HT1080 (cell line): ENCODE data around the gene RHOF. TPM values are rescaled to one million over a fixed set of nuclear protein-coding genes. Genes with fewer than 3 reads are reported as not detected.

ENCODE experiments used
- DNase-seq: peaks from one replicate; pipeline ENCODE4 v3.0.0-alpha.2; 2015; ENCODE audit warnings: low read depth
- total RNA-seq: library from RNA; depleted of rRNA; stranded (reverse); fragments of >200 nt; shearing (Covaris generic); gene quantifications from 2 replicates; pipeline ENCODE4 v1.2.3, GENCODE V29; 2014

The RHOF gene
- total RNA-seq, 1 experiment from 2014 or later, result 39.9 TPM

DNA sequence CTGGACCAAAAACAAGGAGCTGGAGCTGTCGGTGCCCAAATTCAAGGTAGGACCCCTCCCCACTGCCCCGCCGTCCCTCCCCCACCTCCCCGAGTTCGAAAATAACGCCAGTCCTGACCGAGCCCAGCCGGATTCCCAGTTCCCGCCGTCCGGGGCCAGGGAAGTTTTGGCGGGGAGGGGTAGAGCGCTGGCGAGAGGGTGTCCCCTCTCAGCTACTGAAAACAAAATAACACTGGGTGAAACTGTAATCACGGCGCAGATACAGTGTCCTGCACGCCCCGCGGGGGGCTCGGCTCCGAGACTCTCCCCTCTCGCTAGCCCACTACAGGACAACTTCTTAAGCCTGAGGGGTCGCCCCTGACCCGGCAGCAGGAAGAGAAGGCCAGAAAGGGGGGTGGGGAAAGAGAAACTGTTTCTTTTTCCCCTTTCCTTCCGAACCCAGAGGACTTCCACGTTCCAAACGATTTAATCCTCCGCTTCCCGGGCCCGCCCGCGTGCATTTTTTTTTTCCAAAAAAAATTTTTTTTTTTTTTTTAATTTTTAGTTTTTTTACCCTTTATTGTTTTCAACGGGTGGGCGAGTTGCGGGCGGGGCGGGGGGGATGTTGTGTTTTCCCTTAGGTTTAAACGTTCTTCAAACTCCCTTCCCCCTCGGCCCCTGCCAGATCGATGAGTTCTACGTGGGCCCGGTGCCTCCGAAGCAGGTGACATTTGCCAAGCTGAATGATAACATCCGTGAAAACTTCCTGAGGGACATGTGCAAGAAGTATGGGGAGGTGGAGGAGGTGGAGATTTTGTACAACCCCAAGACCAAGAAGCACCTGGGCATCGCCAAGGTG is 11.9 kb upstream of the RHOF start:
- DNase-seq, result no peak

DNA sequence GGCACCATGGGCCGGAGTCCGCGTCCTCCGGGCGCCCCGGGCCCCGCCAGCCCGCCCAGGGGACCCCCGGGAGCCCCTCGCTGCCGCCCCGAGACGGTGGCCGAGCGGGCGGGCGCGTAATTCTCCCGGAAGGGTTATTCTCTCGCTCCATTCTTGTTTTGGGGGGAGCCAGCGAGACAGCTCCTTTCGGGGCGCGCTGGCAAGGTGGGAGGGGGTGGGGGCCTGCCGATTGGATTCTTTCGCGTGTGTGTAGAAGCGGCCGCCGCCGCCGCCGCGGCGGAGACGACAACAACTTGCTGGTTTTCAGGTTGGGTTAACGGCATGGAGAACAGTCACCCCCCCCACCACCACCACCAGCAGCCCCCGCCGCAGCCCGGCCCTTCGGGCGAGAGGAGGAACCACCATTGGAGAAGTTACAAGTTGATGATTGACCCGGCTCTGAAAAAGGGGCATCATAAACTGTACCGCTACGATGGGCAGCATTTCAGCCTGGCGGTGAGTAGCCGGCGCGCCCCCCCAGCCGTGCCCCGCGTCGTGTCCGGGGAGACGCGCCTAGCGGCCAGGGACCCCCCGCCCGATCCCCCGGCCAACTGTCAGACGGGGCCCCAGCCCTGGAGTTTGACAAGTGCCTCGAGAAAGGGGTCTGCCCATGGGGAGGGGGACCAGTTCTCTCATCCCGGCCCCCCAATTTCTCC is 11.1 kb upstream of the RHOF start:
- DNase-seq, result no peak

DNA sequence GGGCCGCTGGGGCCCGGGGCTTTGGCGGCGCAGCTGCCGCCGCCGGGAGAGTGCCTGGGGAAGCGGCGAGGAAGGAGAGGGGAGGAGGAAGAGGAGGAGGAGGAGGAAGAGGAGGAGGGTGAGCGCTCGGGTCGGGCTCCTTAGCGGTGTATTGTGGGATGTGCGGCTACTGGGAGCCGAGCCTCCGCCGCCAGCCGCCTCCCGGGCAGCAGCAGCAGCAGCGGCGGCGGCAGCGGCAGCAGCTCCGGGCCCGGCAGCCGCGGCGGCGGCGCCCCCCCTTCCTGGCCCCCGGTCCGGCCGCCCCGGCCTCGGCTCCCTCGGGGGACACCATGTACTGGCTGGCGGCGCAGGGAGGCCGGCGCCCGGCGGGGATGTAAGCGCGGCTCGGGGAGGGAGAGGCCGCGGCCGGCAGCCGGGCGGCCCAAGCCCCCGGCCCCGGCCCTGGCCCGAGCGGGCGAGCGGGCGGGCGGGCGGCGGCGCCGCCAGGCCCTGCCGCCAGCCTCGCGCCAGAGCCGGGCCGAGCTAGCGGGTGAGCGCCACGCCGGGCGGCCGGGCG is 10.5 kb upstream of the RHOF start, which contains the start of gene SETD1B:
SETD1B (plus strand) TSS at position 149 of the 556 bp plus-strand sequence. CDS start 729 bp downstream, outside the sequence.
- DNase-seq, result peak; percentile 80

DNA sequence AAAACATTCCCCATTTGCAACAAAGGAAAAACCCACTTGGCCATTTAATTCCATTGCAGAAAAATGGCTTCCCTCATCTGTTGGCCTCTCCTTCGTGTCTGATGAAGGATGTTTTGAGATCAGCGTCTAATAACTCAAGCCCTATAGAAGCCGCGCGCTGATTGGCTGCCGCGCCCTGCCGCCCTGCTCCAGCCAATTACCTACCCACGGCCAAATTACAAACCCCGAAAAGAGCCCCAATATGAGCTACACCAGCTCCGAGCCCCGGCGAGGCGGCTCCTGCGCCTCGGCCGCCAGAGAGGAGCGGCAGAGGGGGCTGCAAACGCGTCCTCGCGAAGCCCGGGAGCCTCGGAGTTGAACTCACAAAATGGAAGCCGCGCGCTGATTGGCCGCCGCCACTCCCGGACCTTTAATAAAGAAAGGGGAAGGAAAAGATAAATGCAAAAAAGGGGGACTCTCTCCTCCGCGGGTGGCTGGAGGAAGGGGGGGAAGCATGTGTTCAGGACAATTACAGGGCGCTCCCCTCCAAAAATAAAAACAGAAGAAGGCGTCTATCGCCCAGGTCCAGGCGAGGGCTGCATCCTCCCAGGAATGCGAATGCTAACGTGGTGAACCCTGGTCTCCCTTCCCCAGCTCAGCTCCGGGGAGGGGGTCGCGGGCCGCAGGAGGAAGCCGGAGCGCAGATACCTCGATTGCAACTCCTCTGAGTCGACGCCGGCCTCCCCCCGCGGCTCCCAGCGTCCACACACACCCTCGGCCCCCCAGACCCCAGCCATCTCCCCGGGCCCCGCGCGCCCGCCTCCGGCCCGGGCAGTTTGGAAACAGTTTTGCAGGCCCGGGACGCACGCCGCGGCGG is 9.6 kb upstream of the RHOF start:
- peak; percentile 96 for DNase-seq

DNA sequence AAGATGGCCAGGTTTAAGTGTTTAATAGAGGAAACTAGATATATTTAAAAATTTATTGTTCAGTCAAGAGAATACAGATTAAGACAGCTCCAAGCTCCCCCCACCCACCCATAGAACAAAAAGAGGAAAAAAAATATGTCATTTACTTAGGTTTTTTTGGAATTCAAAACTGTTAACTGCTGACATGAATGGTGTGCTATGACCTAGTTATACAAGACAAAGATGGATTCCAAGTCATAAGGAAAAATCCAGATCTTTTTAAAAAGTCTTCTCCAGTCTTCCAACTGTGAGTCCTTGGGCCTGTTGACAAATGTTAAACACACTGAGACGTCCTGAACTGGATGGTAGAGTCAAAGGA is 9.0 kb upstream of the RHOF start:
- DNase-seq, result no peak

- DNase-seq, result no peak
These were observed 8.4 kb upstream of the RHOF start for GRCh38 chr12:121801595-121802484.

DNA sequence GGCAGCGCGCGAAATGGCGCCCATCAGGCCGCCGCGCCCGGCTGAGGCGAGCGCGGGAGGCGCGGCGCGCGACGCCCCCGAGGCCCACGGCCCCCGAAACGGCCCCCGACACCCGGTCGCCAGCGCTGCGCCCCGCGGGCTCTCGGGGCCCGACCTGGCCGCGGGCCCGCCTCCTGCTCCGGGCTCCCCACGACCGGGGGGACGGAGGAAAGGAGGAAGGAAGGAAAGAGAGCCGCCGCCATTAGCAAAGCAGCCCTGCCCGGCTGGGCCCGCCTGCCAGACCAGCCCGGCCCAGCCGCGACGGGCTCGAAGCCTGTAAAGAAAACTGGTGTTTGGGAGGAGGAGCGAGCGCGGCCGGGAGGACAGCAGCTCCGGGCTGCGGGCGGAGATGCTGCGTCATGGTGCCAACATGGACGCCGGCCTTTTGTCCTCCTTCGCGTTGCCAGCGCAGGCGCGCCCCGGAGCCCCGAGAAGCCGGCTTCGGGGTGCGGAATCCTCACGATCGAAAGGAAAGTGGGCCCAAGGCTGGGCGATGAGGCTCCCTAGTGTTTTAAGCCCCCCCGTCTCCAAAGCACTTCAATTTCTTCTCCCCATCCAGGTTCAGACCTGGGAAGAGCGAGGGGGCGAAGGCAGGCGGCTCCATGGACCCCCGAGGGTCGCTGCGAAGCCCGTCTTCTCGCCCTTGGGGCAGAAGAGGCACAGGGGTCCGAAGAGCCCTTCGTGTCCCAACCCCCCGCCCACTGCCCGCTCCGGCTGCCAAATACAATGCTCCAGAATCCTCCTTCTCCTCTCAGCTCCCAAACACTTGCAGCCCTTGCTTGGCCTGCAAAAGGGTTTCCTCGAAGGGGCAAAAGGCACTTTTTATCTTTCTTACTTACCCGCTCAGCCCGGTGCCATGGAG is 7.5 kb upstream of the RHOF start:
- no peak for DNase-seq

- peak; percentile 76 for DNase-seq
These were observed 6.6 kb upstream of the RHOF start for GRCh38 chr12:121799842-121800693.

DNA sequence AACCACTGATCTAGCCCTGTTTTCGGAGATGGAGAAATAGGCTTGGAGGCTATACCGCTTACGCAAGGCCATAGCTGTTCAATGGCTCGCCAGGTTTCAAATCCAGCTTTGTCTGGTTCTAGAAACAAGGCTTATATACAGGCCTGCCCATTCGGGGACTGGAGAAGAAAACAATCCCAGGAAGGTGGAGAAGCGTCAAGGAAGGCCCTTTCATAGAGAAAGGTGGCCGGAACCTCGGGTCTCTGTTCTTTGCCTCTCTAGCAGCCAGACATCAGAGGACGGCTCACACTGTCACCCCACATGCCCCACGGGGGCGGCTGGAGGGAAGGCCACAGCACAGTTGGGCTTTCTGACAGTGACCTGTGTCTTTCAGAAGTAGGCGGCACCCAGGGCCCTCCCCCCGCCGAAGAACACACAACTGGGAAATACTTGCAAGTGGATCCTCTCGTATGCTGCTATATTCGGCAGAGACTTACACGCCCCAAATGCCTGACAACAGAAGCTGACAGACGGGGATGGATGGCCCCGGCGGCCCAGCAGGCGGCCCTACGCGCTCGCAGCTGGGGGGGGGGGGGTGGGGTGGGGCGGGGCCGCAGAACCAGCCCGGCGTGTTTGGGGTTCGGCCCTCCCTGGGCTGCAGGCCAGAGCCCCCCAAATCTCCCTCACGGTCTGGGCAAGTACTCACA is 5.8 kb upstream of the RHOF start:
- DNase-seq, result no peak

DNA sequence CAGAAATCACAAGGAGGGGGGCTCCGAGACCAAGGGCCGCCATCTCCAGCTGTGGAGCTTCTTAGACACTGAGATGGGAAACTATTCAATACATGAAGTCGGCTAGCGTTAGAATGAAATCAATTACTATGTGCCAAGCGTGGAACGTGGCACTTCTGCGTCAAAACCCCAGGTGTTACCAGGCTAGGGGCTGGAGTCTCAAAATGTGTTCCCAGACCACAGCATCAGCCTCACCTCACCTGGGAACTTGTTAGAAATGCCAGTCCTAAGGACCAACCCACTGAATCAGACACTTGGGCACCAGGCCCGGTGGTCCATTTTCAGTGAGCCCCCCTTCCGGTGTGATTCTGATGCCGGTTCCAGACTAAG is 5.3 kb upstream of the RHOF start:
- no peak for DNase-seq

- DNase-seq, result no peak
These were observed 4.7 kb upstream of the RHOF start for GRCh38 chr12:121797937-121798786.

DNA sequence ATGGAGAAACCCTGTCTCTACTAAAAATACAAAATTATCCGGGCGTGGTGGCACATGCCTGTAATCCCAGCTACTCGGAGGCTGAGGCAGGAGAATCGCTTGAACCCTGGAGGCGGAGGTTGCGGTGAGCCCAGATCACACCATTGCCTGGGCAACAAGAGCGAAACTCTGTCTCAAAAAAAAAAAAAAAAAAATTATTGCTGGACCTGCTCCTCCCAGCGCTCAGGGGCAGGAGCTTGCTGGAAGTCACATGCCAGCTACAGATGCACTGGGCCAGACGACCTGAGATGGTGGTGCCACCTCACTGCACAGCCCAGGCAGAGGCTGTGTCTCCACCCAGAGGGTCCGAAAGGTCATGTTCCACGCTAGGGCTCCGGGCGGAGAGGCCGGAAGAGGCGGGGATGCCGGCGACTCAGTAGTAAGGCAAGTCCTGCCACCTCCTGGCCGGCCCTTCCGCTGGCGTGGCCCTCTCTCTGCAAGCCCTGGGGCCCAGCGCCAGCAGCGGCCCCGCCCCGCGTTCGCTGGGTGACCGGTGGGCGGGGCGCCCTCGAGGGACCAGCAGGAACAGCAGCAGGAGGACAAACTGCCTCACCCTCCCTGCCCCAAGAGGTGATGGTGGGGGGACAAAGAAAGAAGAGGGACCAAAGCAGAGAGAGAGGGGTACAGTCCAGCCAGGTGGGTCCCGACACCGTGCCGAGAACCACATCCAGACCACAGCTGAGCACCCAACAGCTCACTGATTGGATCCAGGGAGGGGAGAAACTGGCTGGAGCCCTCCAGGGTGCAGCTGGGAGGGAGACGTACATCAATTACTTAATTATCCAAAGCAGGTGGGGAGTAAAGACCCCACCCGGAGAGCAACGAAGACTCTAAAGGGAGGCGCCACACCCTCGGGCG is 3.6 kb upstream of the RHOF start:
- peak; percentile 90 for DNase-seq

- peak; percentile 79 for DNase-seq
These were observed 1.8 kb upstream of the RHOF start for GRCh38 chr12:121795034-121795968.

DNA sequence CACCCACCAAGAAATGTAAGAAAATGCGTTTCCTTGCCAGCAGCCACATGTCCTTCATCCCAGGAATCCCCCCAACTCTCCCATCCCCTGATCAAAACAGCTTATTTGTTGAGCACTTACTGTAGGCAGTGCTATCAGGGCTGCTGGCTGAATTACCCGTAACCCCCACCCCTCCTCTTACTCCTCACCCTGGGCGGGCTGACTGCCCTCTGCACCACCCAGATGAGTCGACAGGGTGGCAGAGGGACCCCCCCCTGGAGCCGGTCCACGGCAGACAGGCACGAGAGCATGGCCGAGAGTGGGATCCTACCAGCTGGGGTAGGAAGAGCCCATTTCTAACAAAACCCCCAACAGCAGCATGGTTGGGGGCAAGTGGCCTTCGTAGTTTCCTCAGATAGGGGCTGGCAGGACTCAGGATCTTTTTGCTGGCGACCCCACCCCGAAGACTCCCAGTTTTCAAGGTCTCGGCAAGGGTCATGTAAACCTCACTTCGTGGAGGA is 1.1 kb upstream of the RHOF start:
- no peak for DNase-seq
